Naive thymus-derived CD4-positive, alpha-beta T cell (primary cell): ENCODE data around the gene POP7. TPM values are rescaled to one million over a fixed set of nuclear protein-coding genes. Genes with fewer than 3 reads are reported as not detected.
"Not testable (repeated sequence)": the region's sequence is repeated elsewhere in the genome, so short reads cannot be mapped to it uniquely, and the experiment has no call there.

Experiments
- ATAC-seq: fragments of 150-1000 bp; cut with Tn5 transposase; 2 replicates; pipeline ENCODE4 v1.10.0; 2021; ENCODE audit warnings: mild to moderate bottlenecking, moderate library complexity
- CTCF ChIA-PET: fragments of 350-600 bp; sonication (Branson Sonifier 250); formaldehyde crosslinking; loops from one replicate; lab custom pipeline; 2021; ENCODE audit warnings: antibody characterized with exemption; lab: Charles Lee
- POLR2A ChIA-PET: fragments of 350-600 bp; sonication (Branson Sonifier 250); formaldehyde crosslinking; loops from one replicate; lab custom pipeline; 2021; ENCODE audit warnings: antibody characterized with exemption, inconsistent platforms; lab: Charles Lee
- DNase-seq, 9 donors: peaks; one replicate each; pipeline versions ENCODE4 v3.0.0 to v3.0.0-alpha.2; 2020 to 2022; ENCODE audit warnings: mixed read lengths in 1 of 9
- H3K27ac ChIP-seq: one replicate; pipeline ENCODE4 v1.7.0; 2013; ENCODE audit warnings: mild to moderate bottlenecking, low read depth, low read length, moderate library complexity
- H3K27me3 ChIP-seq, 2 donors: one replicate each; pipeline ENCODE4 v1.7.0; 2013; ENCODE audit warnings: low read length in 2 of 2, mild to moderate bottlenecking in 2 of 2, moderate library complexity in 2 of 2; ENCODE audit not compliant: control insufficient read depth in 2 of 2, insufficient read depth in 2 of 2
- H3K36me3 ChIP-seq, 3 experiments: 1 replicate in 2 of 3; 2 replicates in 1 of 3; pipeline ENCODE4 v1.7.0; 2013; ENCODE audit warnings: low read length in 3 of 3, mild to moderate bottlenecking in 3 of 3, moderate library complexity in 1 of 3; ENCODE audit not compliant: insufficient read depth in 3 of 3, control insufficient read depth in 2 of 3
- H3K4me1 ChIP-seq, 2 donors: one replicate each; pipeline ENCODE4 v1.7.0; 2013; ENCODE audit warnings: low read length in 2 of 2, mild to moderate bottlenecking in 2 of 2, moderate library complexity in 1 of 2; ENCODE audit not compliant: control insufficient read depth in 2 of 2, insufficient read depth in 2 of 2
- H3K4me3 ChIP-seq: 2 replicates; pipeline ENCODE4 v1.7.0; 2013; ENCODE audit warnings: mild to moderate bottlenecking, low read length
- H3K9me3 ChIP-seq, 3 experiments: 1 replicate in 2 of 3; 2 replicates in 1 of 3; pipeline ENCODE4 v1.7.0; 2013; ENCODE audit warnings: low read length in 3 of 3; ENCODE audit not compliant: control insufficient read depth in 2 of 3
- H3K27ac Mint-ChIP-seq, 9 donors: one replicate each; pipeline ENCODE4 v1.8.0; 2020 to 2022; ENCODE audit warnings: mixed read lengths in 9 of 9, mild to moderate bottlenecking in 8 of 9, moderate library complexity in 5 of 9, inconsistent platforms in 2 of 9
- H3K27me3 Mint-ChIP-seq, 5 donors: one replicate each; pipeline ENCODE4 v1.8.0; 2021 to 2022; ENCODE audit warnings: mixed read lengths in 5 of 5, mild to moderate bottlenecking in 1 of 5
- H3K36me3 Mint-ChIP-seq, 5 donors: one replicate each; pipeline ENCODE4 v1.8.0; 2020 to 2022; ENCODE audit warnings: mixed read lengths in 5 of 5, mild to moderate bottlenecking in 3 of 5, inconsistent platforms in 1 of 5
- H3K4me1 Mint-ChIP-seq, 7 donors: one replicate each; pipeline ENCODE4 v1.8.0; 2020 to 2022; ENCODE audit warnings: mixed read lengths in 7 of 7, mild to moderate bottlenecking in 3 of 7, inconsistent platforms in 1 of 7
- H3K4me3 Mint-ChIP-seq, 10 donors: one replicate each; pipeline ENCODE4 v1.8.0; 2020 to 2022; ENCODE audit warnings: mild to moderate bottlenecking in 10 of 10, mixed read lengths in 10 of 10, moderate library complexity in 6 of 10, inconsistent platforms in 2 of 10
- H3K9me3 Mint-ChIP-seq, 11 donors: one replicate each; pipeline ENCODE4 v1.8.0; 2020 to 2022; ENCODE audit warnings: mixed read lengths in 11 of 11, mild to moderate bottlenecking in 4 of 11, inconsistent platforms in 1 of 11, moderate library complexity in 1 of 11
- intact Hi-C, 2 donors: fragments of 100-400 bp; cut with micrococcal nuclease; formaldehyde crosslinking; loops; one replicate each; pipeline ENCODE4 v1.15.1; 2023
- polyA plus RNA-seq, 2 donors: library from polyadenylated mRNA; unstranded; fragments of 300-500 nt; fragmentation: Illumina TruSeq; gene quantifications; one replicate each; pipeline ENCODE4 v1.2.3, GENCODE V29; 2021
- total RNA-seq, 6 experiments: library from RNA in 5 of 6; stranded (reverse) in 5 of 6; gene quantifications; 1 replicate in 5 of 6; 2 replicates in 1 of 6; pipeline ENCODE4 v1.2.3 and lab custom pipeline; 2021 to 2026

The POP7 gene
- total and polyA plus RNA-seq, 7 experiments from 2014 or later: 8.9 to 56.4 (median 17.7) TPM

GRCh38 chr7:100723732-100724275 is 17.9 kb downstream of the POP7 start:
- H3K27me3 ChIP-seq: peaks cover 0 to 9% of the 10 kb centered on the region in 2 donors
- ChIA-PET POLR2A (no interaction called here), CTCF (interaction anchor here (0.6 to 1.2 kb wide), 4 partner anchors 18 to 449 kb away, joined by 3 to 7 read pairs (median 4); partner anchors contain the start of gene POP7)
- peaks cover 0 to 4% (median 0%) of the 10 kb centered on the region in 5 donors for H3K36me3 Mint-ChIP-seq
- H3K4me1 Mint-ChIP-seq: peaks cover 0 to 5% (median 4%) of the 10 kb centered on the region in 7 donors
- peaks cover 41 to 57% (median 47%) of the 10 kb centered on the region in 5 donors for H3K27me3 Mint-ChIP-seq
- H3K36me3 ChIP-seq: no peaks in the 10 kb centered on the region
- no peak overlapping the region for H3K27ac Mint-ChIP-seq
- no peak overlapping the region for H3K4me3 ChIP-seq
- ATAC-seq (no peak), DNase-seq (no peak)
- H3K9me3 Mint-ChIP-seq: peaks cover 0 to 8% (median 2%) of the 10 kb centered on the region in 11 donors
- H3K27ac ChIP-seq: no peak overlapping the region
- no peaks in the 10 kb centered on the region for H3K4me1 ChIP-seq
- H3K9me3 ChIP-seq: no peaks in the 10 kb centered on the region
- no peak overlapping the region for H3K4me3 Mint-ChIP-seq
- intact Hi-C loops: no loop called here

DNA sequence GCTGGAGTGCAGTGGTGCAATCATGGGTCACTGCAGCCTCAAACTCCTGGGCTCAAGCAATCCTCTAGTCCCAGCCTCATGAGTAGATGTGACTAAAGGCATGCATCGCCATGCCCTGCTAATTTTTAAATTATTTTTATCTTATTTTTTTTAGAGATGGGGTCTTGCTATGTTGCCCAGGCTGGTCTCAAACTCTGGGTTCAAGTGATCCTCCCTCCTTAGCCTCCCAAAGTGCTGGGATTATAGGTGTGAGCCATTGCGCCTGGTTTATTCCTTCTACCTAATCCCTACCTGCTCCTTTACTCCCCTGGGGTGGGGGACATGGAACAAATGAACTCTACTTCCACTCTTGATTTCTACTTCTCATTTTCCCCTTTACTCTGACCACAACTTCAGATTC is 18.4 kb downstream of the POP7 start:
- POLR2A ChIA-PET: interaction anchor here (0.6 kb wide), 2 partner anchors 19 to 82 kb away, joined by 3 read pairs; partner anchors contain the start of gene POP7
- H3K4me1 ChIP-seq, DNase-seq, H3K4me3 Mint-ChIP-seq, H3K9me3 ChIP-seq, H3K27ac ChIP-seq, intact Hi-C loops, H3K36me3 ChIP-seq, H3K9me3 Mint-ChIP-seq, ATAC-seq, H3K36me3 Mint-ChIP-seq, H3K4me3 ChIP-seq, H3K27me3 ChIP-seq, H3K4me1 Mint-ChIP-seq: not testable (repeated sequence)
- peak overlapping the region in 1 of 9 donors; percentile 6 for H3K27ac Mint-ChIP-seq
- H3K27me3 Mint-ChIP-seq: peaks cover 36 to 52% (median 41%) of the 10 kb centered on the region in 5 donors
- CTCF ChIA-PET: interaction anchor here (0.6 to 1.4 kb wide), 5 partner anchors 13 to 449 kb away, joined by 3 to 7 read pairs (median 4); partner anchors contain the start of gene TSC22D4

- Histone ChIP-seq H3K27me3 (peaks cover 0 to 4% of the 10 kb centered on the region in 2 donors), H3K27ac (no peak overlapping the region), H3K4me1 (no peaks in the 10 kb centered on the region), H3K9me3 (no peaks in the 10 kb centered on the region), H3K36me3 (no peaks in the 10 kb centered on the region), H3K4me3 (no peak overlapping the region)
- POLR2A ChIA-PET: no interaction called here
- CTCF ChIA-PET: interaction anchor here (1.1 to 3.0 kb wide), 3 partner anchors 22 to 185 kb away, joined by 3 to 19 read pairs (median 4); partner anchors contain the start of gene POP7
- Mint-ChIP-seq H3K4me3 (no peak overlapping the region), H3K36me3 (no peaks in the 10 kb centered on the region), H3K9me3 (peaks cover 0 to 1% (median 0%) of the 10 kb centered on the region in 11 donors), H3K27me3 (peaks cover 16 to 31% (median 21%) of the 10 kb centered on the region in 5 donors), H3K4me1 (peaks cover 0 to 5% (median 0%) of the 10 kb centered on the region in 7 donors), H3K27ac (peak overlapping the region in 1 of 9 donors; percentile 22)
- ATAC-seq (no peak), DNase-seq (no peak)
- intact Hi-C loops: no loop called here
These were observed 21.3 kb downstream of the POP7 start for GRCh38 chr7:100726996-100727761.

DNA sequence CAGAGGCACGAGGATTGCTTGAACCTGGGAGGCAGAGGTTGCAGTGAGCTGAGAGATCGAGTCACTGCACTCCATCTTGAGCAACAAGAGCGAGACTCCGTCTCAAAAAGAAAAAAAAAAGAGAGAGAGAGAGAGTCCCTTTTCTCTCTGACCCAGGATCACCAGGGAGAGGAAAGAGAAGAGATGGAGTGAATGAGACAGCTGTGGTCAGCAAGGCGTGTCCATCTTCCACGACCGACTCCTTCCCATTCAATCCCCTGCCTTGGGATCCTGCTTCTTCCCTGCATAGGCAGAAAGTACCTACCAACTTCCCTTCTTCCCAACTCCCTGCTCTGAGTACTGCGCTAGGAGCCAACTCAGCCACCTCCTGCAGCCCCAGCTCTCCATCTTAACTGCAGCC is 22.3 kb downstream of the POP7 start:
- Histone ChIP-seq H3K9me3 (no peaks in the 10 kb centered on the region), H3K27ac (no peak overlapping the region), H3K36me3 (no peaks in the 10 kb centered on the region), H3K4me1 (no peaks in the 10 kb centered on the region), H3K4me3 (no peak overlapping the region), H3K27me3 (peaks cover 0 to 2% of the 10 kb centered on the region in 2 donors)
- intact Hi-C loops: loop anchor here in 1 of 2 donors (2.0 kb wide), 1 partner anchor 17 kb away; no protein-coding TSS in a partner anchor
- H3K36me3 Mint-ChIP-seq: no peaks in the 10 kb centered on the region
- POLR2A ChIA-PET: no interaction called here
- ATAC-seq: no peak
- H3K9me3 Mint-ChIP-seq: no peaks in the 10 kb centered on the region
- CTCF ChIA-PET: interaction anchor here (0.6 to 3.0 kb wide), 5 partner anchors 12 to 168 kb away, joined by 3 to 19 read pairs (median 3); partner anchors contain the start of gene POP7
- H3K4me1 Mint-ChIP-seq: peaks cover 0 to 5% (median 0%) of the 10 kb centered on the region in 7 donors
- H3K27ac Mint-ChIP-seq: peak overlapping the region in 1 of 9 donors; percentile 34
- no peak overlapping the region for H3K4me3 Mint-ChIP-seq
- H3K27me3 Mint-ChIP-seq: peaks cover 6 to 25% (median 13%) of the 10 kb centered on the region in 5 donors
- no peak for DNase-seq

GRCh38 chr7:100730136-100730800 is 24.3 kb downstream of the POP7 start:
- Mint-ChIP-seq H3K9me3 (no peaks in the 10 kb centered on the region), H3K4me3 (no peak overlapping the region), H3K36me3 (no peaks in the 10 kb centered on the region), H3K4me1 (peaks cover 0 to 6% (median 5%) of the 10 kb centered on the region in 7 donors), H3K27me3 (peaks cover 6 to 25% (median 12%) of the 10 kb centered on the region in 5 donors), H3K27ac (no peak overlapping the region)
- H3K4me3 ChIP-seq: no peak overlapping the region
- POLR2A ChIA-PET: interaction anchor here (0.6 kb wide), 1 partner anchor 58 kb away, joined by 3 read pairs; no protein-coding TSS in a partner anchor
- CTCF ChIA-PET: no interaction called here
- H3K9me3 ChIP-seq: no peaks in the 10 kb centered on the region
- H3K27me3 ChIP-seq: no peaks in the 10 kb centered on the region
- no peak for DNase-seq
- no peaks in the 10 kb centered on the region for H3K4me1 ChIP-seq
- no peak for ATAC-seq
- intact Hi-C loops: no loop called here
- no peaks in the 10 kb centered on the region for H3K36me3 ChIP-seq
- H3K27ac ChIP-seq: no peak overlapping the region

DNA sequence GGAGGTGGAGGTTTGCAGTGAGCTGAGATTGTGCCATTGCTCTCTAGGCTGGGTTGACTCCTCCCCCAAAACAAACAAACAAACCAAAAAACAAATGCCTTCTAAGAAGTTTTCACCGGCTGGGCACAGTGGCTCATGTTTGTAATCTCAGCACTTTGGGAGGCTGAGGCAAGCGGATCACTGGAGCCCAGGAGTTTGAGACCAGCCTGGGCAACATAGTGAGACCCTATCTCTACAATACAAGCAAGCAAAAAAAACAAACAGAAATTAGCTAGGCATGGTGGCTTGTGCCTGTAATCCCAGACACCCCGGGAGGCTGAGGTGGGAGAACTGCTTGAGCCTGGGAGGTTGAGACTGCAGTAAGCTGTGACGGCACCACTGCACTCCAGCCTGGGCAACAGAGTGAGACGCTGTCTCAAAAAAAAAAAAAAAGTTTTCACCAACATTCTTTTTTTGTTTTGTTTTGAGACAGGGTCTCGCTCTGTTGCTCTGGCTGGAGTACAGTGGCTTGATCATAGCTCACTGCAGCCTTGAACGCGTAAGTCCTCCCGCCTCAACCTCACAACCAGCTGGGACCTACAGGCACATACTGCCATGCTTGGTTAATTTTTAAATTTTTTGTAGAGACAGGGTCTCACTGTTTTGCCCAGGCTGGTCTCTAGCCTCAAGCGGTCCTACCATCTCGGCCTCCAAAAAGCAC is 26.2 kb downstream of the POP7 start:
- H3K27me3 Mint-ChIP-seq: peaks cover 5 to 24% (median 12%) of the 10 kb centered on the region in 5 donors
- H3K36me3 Mint-ChIP-seq: no peaks in the 10 kb centered on the region

More for the DNA sequence above, 26.2 kb downstream of the POP7 start:
- Histone ChIP-seq H3K4me1 (no peaks in the 10 kb centered on the region), H3K9me3 (no peaks in the 10 kb centered on the region), H3K27ac (no peak overlapping the region), H3K27me3 (no peaks in the 10 kb centered on the region), H3K4me3 (no peak overlapping the region), H3K36me3 (no peaks in the 10 kb centered on the region)
- Mint-ChIP-seq H3K4me1 (peaks cover 0 to 6% (median 4%) of the 10 kb centered on the region in 7 donors), H3K4me3 (no peak overlapping the region), H3K27ac (no peak overlapping the region), H3K9me3 (no peaks in the 10 kb centered on the region)
- intact Hi-C loops: no loop called here
- CTCF ChIA-PET: no interaction called here
- POLR2A ChIA-PET: no interaction called here
- DNase-seq (no peak), ATAC-seq (no peak)
